ENCODE results near the gene TNFAIP8L3.

TNFAIP8L3 gene

DNA sequence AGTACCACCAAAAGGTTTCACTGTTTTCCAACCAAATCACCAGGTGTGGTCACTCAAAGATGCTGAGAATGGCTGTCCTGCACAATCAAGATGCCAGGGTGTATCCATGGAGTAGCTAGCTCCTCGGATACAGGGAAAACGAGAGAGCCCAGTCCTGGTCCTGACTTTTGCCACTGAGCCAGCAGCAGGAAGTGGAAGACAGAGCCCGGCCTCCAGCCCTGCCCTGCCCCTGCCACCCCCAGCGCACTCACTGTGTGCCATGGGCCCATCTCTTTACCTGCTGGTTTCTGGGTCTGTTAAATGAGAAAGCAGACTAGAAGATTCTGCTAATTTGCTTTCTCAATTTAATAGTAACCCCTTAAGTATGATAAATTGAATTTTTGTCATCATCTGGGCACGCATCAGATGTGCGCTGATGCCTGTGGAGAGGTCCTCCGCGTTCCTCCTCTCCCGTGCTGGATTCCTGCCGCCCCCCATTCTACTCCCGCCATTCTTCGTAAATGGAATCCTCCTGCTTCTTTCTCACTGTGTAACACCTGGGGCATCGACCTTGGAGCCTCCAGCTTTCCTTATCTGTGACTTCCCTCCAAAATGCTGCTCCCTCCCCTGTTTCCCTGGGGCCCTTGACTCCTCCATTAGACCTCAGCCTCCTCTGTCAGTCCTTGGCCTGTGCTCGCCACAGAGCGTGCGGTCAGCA, 18.0 kb downstream of the TNFAIP8L3 start:
- Histone ChIP-seq H3K36me3 (no peaks in the 10 kb centered on the region), H3K9me3 (no peaks in the 10 kb centered on the region), H3K4me1 (no peaks in the 10 kb centered on the region), H3K4me3 (ENCODE audit: low read depth, low read length) (no peak overlapping the region), H3K27me3 (no peaks in the 10 kb centered on the region; the same call in 1 of the 2 replicates)
- no peak for TF ChIP-seq CTCF (IDR thresholded peaks at IDR 0.05; ENCODE audit: low read depth, low read length)
- DNase-seq = no peak

GRCh38 chr15:51075826-51076523, 18.7 kb downstream of the TNFAIP8L3 start:
- H3K27me3 ChIP-seq = no peaks in the 10 kb centered on the region; the same call in 1 of the 2 replicates
- H3K36me3 ChIP-seq = no peaks in the 10 kb centered on the region
- no peaks in the 10 kb centered on the region for H3K9me3 ChIP-seq
- no peak for DNase-seq
- no peak overlapping the region for H3K4me3 ChIP-seq (ENCODE audit: low read depth, low read length)
- H3K4me1 ChIP-seq = no peaks in the 10 kb centered on the region
- no peak for TF ChIP-seq CTCF (IDR thresholded peaks at IDR 0.05; ENCODE audit: low read depth, low read length)

- Histone ChIP-seq H3K4me1 (no peaks in the 10 kb centered on the region), H3K4me3 (ENCODE audit: low read depth, low read length) (no peak overlapping the region), H3K36me3 (no peaks in the 10 kb centered on the region), H3K9me3 (no peaks in the 10 kb centered on the region), H3K27me3 (no peaks in the 10 kb centered on the region; the same call in 1 of the 2 replicates)
- no peak for DNase-seq
- no peak for TF ChIP-seq CTCF (IDR thresholded peaks at IDR 0.05; ENCODE audit: low read depth, low read length)
Observed at GRCh38 chr15:51075364-51075763, 19.3 kb downstream of the TNFAIP8L3 start.

- Histone ChIP-seq H3K36me3 (no peaks in the 10 kb centered on the region), H3K9me3 (no peaks in the 10 kb centered on the region), H3K4me3 (ENCODE audit: low read depth, low read length) (no peak overlapping the region), H3K4me1 (no peaks in the 10 kb centered on the region), H3K27me3 (no peaks in the 10 kb centered on the region; the same call in 1 of the 2 replicates)
- DNase-seq = no peak
- TF ChIP-seq CTCF (IDR thresholded peaks at IDR 0.05; ENCODE audit: low read depth, low read length) = no peak
Observed at GRCh38 chr15:51074926-51075325, 19.8 kb downstream of the TNFAIP8L3 start.

DNA sequence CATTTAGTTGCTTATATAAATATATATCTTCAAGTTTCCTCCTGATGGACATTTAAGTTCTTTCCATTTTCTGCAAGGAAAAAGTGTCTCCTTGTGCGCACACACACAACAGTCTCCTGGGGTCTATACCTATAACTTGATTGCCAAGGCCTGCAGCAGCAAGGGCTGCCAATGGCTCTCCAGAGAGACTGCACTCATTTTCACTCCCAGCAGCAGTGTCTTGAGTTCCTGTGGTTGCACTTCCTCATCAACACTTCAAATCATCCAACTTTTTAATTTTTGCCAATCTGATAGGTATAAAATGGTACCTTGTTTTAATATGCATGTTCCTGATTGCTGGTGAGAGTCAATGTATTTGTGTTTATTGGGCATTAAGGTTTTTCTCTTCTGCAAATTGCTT, 23.1 kb downstream of the TNFAIP8L3 start:
- DNase-seq = no peak
- no peaks in the 10 kb centered on the region for H3K36me3 ChIP-seq
- H3K27me3 ChIP-seq = peaks cover 5% of the 10 kb centered on the region
- no peak for TF ChIP-seq CTCF (IDR thresholded peaks at IDR 0.05; ENCODE audit: low read depth, low read length)
- no peaks in the 10 kb centered on the region; the same call in 1 of the 2 replicates for H3K9me3 ChIP-seq
- no peaks in the 10 kb centered on the region for H3K4me1 ChIP-seq
- H3K4me3 ChIP-seq (ENCODE audit: low read depth, low read length) = no peak overlapping the region

DNA sequence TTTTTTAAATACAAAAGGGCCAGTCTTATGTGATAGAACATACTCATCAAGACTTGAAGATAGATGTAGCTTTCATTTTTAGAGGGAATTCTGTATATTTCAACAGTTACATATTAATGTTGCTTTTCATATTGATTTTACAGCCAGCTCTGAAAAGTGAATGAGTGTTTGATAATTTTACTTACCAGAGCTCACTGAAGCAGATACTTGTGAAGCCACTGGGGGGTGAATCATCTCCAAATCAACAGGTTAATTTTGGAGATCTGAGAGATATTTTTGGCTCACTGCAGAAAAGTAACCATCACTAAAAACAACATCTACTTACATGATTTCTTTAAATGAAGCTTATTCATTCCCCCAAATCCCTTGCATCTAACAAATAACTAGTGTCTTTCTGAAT, 24.7 kb downstream of the TNFAIP8L3 start:
- Histone ChIP-seq H3K36me3 (no peaks in the 10 kb centered on the region), H3K27me3 (peaks cover 16% of the 10 kb centered on the region), H3K4me1 (no peaks in the 10 kb centered on the region), H3K4me3 (ENCODE audit: low read depth, low read length) (no peak overlapping the region), H3K9me3 (no peaks in the 10 kb centered on the region; the same call in 1 of the 2 replicates)
- DNase-seq = no peak
- no peak for TF ChIP-seq CTCF (IDR thresholded peaks at IDR 0.05; ENCODE audit: low read depth, low read length)

Data from BE2C (cell line).